Osteoblast (primary cell): Measurements from ENCODE around the gene TMPRSS3. TPM values are rescaled to one million over a fixed set of nuclear protein-coding genes. Genes with fewer than 3 reads are reported as not detected.

Experiments
- DNase-seq: peaks from one replicate; pipeline ENCODE4 v3.0.0; 2011; ENCODE audit warnings: low spot score, mixed read lengths; ENCODE audit not compliant: insufficient read length; ENCODE audit errors: missing footprints
- H2AFZ ChIP-seq: 2 replicates; pipeline ENCODE4 v1.6.0; 2011; ENCODE audit warnings: mild to moderate bottlenecking, low read length
- H3K27ac ChIP-seq: 2 replicates; pipeline ENCODE4 v1.5.1; 2011; ENCODE audit warnings: mild to moderate bottlenecking, low read depth, low read length, moderate library complexity
- H3K27me3 ChIP-seq: 2 replicates; pipeline ENCODE4 v1.6.0; 2012; ENCODE audit warnings: mild to moderate bottlenecking, control low read depth, inconsistent platforms, low read length, moderate library complexity; ENCODE audit not compliant: insufficient read depth
- H3K36me3 ChIP-seq: 2 replicates; pipeline ENCODE4 v1.5.1; 2011; ENCODE audit warnings: mild to moderate bottlenecking, low read length, control low read depth, moderate library complexity; ENCODE audit not compliant: insufficient read depth
- H3K4me1 ChIP-seq: 2 replicates; pipeline ENCODE4 v1.5.1; 2011; ENCODE audit warnings: mild to moderate bottlenecking, low read length, control low read depth, moderate library complexity; ENCODE audit not compliant: insufficient read depth
- H3K4me2 ChIP-seq: 2 replicates; pipeline ENCODE4 v1.6.0; 2011; ENCODE audit warnings: mild to moderate bottlenecking, low read length; ENCODE audit not compliant: insufficient read depth
- H3K4me3 ChIP-seq: fragments of 200-600 bp; sonication (generic); 3 replicates; pipeline ENCODE4 v1.5.1; 2012; ENCODE audit warnings: mild to moderate bottlenecking, low read length, inconsistent platforms; ENCODE audit not compliant: insufficient read depth
- H3K79me2 ChIP-seq: 2 replicates; pipeline ENCODE4 v1.6.0; 2012; ENCODE audit warnings: mild to moderate bottlenecking, low read length, control low read depth, inconsistent platforms; ENCODE audit not compliant: insufficient read depth
- H3K9me3 ChIP-seq: 2 replicates; pipeline ENCODE4 v1.5.1; 2011; ENCODE audit warnings: low read depth, low read length, control low read depth
- H4K20me1 ChIP-seq: 2 replicates; pipeline ENCODE4 v1.6.0; 2012; ENCODE audit warnings: mild to moderate bottlenecking, low read length, control low read depth; ENCODE audit not compliant: insufficient read depth
- total RNA-seq: library from RNA; depleted of rRNA; stranded (reverse); fragments of >200 nt; gene quantifications from 2 replicates; pipeline ENCODE4 v1.2.3, GENCODE V29; 2012
- TF ChIP-seq, protein P1 (sequence below): IDR thresholded peaks from 2 replicates; pipeline ENCODE4 v1.5.1; 2011; ENCODE audit warnings: mild to moderate bottlenecking, low read depth, low read length, moderate library complexity; ENCODE audit errors: extremely low read depth

TMPRSS3 gene
- total RNA-seq, 1 donor = not detected

- Histone ChIP-seq H3K27ac (no peak overlapping the region), H3K9me3 (no peaks in the 10 kb centered on the region), H4K20me1 (no peaks in the 10 kb centered on the region), H3K4me3 (no peak overlapping the region), H3K4me1 (no peaks in the 10 kb centered on the region), H3K79me2 (no peaks in the 10 kb centered on the region), H3K36me3 (no peaks in the 10 kb centered on the region), H2AFZ (no peak overlapping the region), H3K4me2 (no peak overlapping the region), H3K27me3 (no peaks in the 10 kb centered on the region)
- TF ChIP-seq, protein P1, sequence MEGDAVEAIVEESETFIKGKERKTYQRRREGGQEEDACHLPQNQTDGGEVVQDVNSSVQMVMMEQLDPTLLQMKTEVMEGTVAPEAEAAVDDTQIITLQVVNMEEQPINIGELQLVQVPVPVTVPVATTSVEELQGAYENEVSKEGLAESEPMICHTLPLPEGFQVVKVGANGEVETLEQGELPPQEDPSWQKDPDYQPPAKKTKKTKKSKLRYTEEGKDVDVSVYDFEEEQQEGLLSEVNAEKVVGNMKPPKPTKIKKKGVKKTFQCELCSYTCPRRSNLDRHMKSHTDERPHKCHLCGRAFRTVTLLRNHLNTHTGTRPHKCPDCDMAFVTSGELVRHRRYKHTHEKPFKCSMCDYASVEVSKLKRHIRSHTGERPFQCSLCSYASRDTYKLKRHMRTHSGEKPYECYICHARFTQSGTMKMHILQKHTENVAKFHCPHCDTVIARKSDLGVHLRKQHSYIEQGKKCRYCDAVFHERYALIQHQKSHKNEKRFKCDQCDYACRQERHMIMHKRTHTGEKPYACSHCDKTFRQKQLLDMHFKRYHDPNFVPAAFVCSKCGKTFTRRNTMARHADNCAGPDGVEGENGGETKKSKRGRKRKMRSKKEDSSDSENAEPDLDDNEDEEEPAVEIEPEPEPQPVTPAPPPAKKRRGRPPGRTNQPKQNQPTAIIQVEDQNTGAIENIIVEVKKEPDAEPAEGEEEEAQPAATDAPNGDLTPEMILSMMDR = no peak
- DNase-seq = no peak
Measured at GRCh38 chr21:42434884-42435283, 39.0 kb upstream of the TMPRSS3 start.

GRCh38 chr21:42433946-42434551, 38.2 kb upstream of the TMPRSS3 start:
- no peaks in the 10 kb centered on the region for H3K9me3 ChIP-seq
- no peak overlapping the region for H2AFZ ChIP-seq
- H3K4me1 ChIP-seq = no peaks in the 10 kb centered on the region
- H3K79me2 ChIP-seq = no peaks in the 10 kb centered on the region
- H3K4me3 ChIP-seq = no peak overlapping the region
- TF ChIP-seq, protein P1 = no peak
- DNase-seq = no peak
- H3K27me3 ChIP-seq = no peaks in the 10 kb centered on the region
- H3K27ac ChIP-seq = no peak overlapping the region
- no peaks in the 10 kb centered on the region for H3K36me3 ChIP-seq
- H4K20me1 ChIP-seq = no peaks in the 10 kb centered on the region
- H3K4me2 ChIP-seq = no peak overlapping the region

- no peak overlapping the region for H3K4me3 ChIP-seq
- H3K9me3 ChIP-seq = no peaks in the 10 kb centered on the region
- H3K4me1 ChIP-seq = no peaks in the 10 kb centered on the region
- no peaks in the 10 kb centered on the region for H3K27me3 ChIP-seq
- H3K27ac ChIP-seq = no peak overlapping the region
- H3K4me2 ChIP-seq = no peak overlapping the region
- H3K79me2 ChIP-seq = no peaks in the 10 kb centered on the region
- TF ChIP-seq, protein P1 = no peak
- H3K36me3 ChIP-seq = no peaks in the 10 kb centered on the region
- H2AFZ ChIP-seq = no peak overlapping the region
- DNase-seq = no peak
- H4K20me1 ChIP-seq = no peaks in the 10 kb centered on the region
Measured at GRCh38 chr21:42432695-42433094, 36.8 kb upstream of the TMPRSS3 start.

DNA sequence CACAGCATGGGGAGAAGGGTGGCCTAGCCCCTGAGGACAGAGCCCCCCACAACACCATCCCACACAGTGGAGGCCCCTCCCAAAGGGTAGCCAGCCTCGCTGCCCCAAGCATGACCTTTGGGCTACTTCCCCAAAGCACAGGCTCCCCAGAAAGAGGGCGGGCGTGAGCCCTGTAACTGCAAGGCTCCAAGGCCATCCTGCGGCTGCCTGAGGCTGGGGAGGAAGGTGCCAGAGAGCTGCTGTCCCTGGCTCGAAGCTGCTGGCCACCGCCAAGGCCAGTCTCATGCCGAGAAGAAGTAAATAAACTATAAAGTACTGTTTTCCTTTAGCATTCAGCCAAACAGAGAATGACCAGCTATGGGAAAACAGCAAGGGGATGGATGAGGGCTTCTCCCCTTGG, 35.3 kb upstream of the TMPRSS3 start:
- Histone ChIP-seq H3K4me2 (no peak overlapping the region), H3K4me1 (no peaks in the 10 kb centered on the region), H3K36me3 (no peaks in the 10 kb centered on the region), H3K79me2 (no peaks in the 10 kb centered on the region), H3K4me3 (no peak overlapping the region), H3K27me3 (no peaks in the 10 kb centered on the region), H3K27ac (no peak overlapping the region), H4K20me1 (no peaks in the 10 kb centered on the region), H3K9me3 (no peaks in the 10 kb centered on the region), H2AFZ (no peak overlapping the region)
- TF ChIP-seq, protein P1 = no peak
- no peak for DNase-seq
